Keratinocyte (primary cell): Measurements from ENCODE around the gene OTUD7B. TPM values are rescaled to one million over a fixed set of nuclear protein-coding genes. Genes with fewer than 3 reads are reported as not detected.

Experiments
- DNase-seq: peaks from one replicate; pipeline ENCODE4 v3.0.0-alpha.2; 2011; ENCODE audit warnings: low read depth, missing footprints, low spot score
- FAIRE-seq: peaks from 2 replicates; lab custom pipeline; 2011; peaks lifted over from hg19 to GRCh38; lab: Jason Lieb, UNC
- H2AFZ ChIP-seq: 2 replicates; pipeline ENCODE4 v1.6.0; 2012; ENCODE audit warnings: low read length, control low read depth, inconsistent platforms; ENCODE audit not compliant: control insufficient read depth
- H3K27ac ChIP-seq: 2 replicates; pipeline ENCODE4 v1.5.1; 2011; ENCODE audit warnings: low read length; ENCODE audit not compliant: control insufficient read depth, insufficient read depth
- H3K27me3 ChIP-seq: 3 replicates; pipeline ENCODE4 v1.6.0; 2011; ENCODE audit warnings: low read length; ENCODE audit not compliant: control insufficient read depth, insufficient read depth; ENCODE audit errors: extremely low read depth
- H3K36me3 ChIP-seq, 2 experiments: 2 replicates in 1 of 2; 3 replicates in 1 of 2; pipeline ENCODE4 v1.5.1; 2011; ENCODE audit warnings: low read length in 2 of 2, mild to moderate bottlenecking in 1 of 2; ENCODE audit not compliant: control insufficient read depth in 2 of 2, insufficient read depth in 2 of 2; ENCODE audit errors: extremely low read depth in 1 of 2
- H3K4me1 ChIP-seq: 3 replicates; pipeline ENCODE4 v1.5.1; 2011; ENCODE audit warnings: low read length; ENCODE audit not compliant: control insufficient read depth, insufficient read depth; ENCODE audit errors: extremely low read depth
- H3K4me2 ChIP-seq: 3 replicates; pipeline ENCODE4 v1.6.0; 2011; ENCODE audit warnings: low read depth, low read length; ENCODE audit not compliant: control insufficient read depth, insufficient read depth; ENCODE audit errors: extremely low read depth
- H3K4me3 ChIP-seq, 3 experiments: fragments of 200-600 bp in 1 of 3; sonication (generic) in 1 of 3; 2 replicates in 2 of 3; 3 replicates in 1 of 3; pipeline ENCODE4 v1.5.1; 2011 to 2016; ENCODE audit warnings: low read length in 3 of 3, mild to moderate bottlenecking in 3 of 3, control low read depth in 2 of 3, inconsistent platforms in 1 of 3, low read depth in 1 of 3, mixed read lengths in 1 of 3, mixed run types in 1 of 3, moderate library complexity in 1 of 3; ENCODE audit not compliant: control insufficient read depth in 2 of 3, insufficient read depth in 2 of 3; ENCODE audit errors: extremely low read depth in 1 of 3
- H3K79me2 ChIP-seq: 2 replicates; pipeline ENCODE4 v1.6.0; 2012; ENCODE audit warnings: low read length; ENCODE audit not compliant: control insufficient read depth, insufficient read depth
- H3K9ac ChIP-seq: 3 replicates; pipeline ENCODE4 v1.6.0; 2011; ENCODE audit warnings: low read length; ENCODE audit not compliant: control insufficient read depth, insufficient read depth; ENCODE audit errors: extremely low read depth
- H3K9me1 ChIP-seq: 3 replicates; pipeline ENCODE4 v1.6.0; 2011; ENCODE audit warnings: low read length; ENCODE audit not compliant: control insufficient read depth, insufficient read depth; ENCODE audit errors: extremely low read depth
- H3K9me3 ChIP-seq: 2 replicates; pipeline ENCODE4 v1.5.1; 2012; ENCODE audit warnings: low read depth, low read length; ENCODE audit not compliant: control insufficient read depth
- H4K20me1 ChIP-seq: 3 replicates; pipeline ENCODE4 v1.6.0; 2011; ENCODE audit warnings: low read length; ENCODE audit not compliant: control insufficient read depth, insufficient read depth; ENCODE audit errors: extremely low read depth
- EZH2 ChIP-seq: IDR thresholded peaks from one replicate; pipeline ENCODE4 v1.6.1; 2012; ENCODE audit warnings: inconsistent platforms, mild to moderate bottlenecking, low read length, moderate library complexity
- dilution Hi-C: fragments of 300-500 bp; cut with MboI; formaldehyde crosslinking; loops from one replicate; pipeline ENCODE4 v1.7.0; 2020; ENCODE audit warnings: low sequenced_read_pairs; ENCODE audit not compliant: extremely low pct_ligation_motif_present
- polyA plus RNA-seq, 5 experiments: library from polyadenylated mRNA; depleted of rRNA in 3 of 5; stranded (reverse) in 3 of 5; stranded (forward) in 1 of 5; unstranded in 1 of 5; fragments of >200 nt; gene quantifications; 1 replicate in 1 of 5; 2 replicates in 3 of 5; 3 replicates in 1 of 5; pipeline versions ENCODE4 v1.2.1 to v1.2.3, GENCODE V29; 2011 to 2012; ENCODE audit warnings: missing spikeins in 2 of 5, low read depth in 1 of 5, low replicate concordance in 1 of 5
- TF ChIP-seq, protein P1 (sequence below), 3 experiments: IDR thresholded peaks in 1 of 3; conservative IDR thresholded peaks in 1 of 3; optimal IDR thresholded peaks in 1 of 3; 2 replicates in 2 of 3; 3 replicates in 1 of 3; pipeline versions ENCODE3 to v1.5.1; 2011; ENCODE audit warnings: low read length in 3 of 3, mild to moderate bottlenecking in 3 of 3, moderate library complexity in 2 of 3, control low read depth in 1 of 3, inconsistent platforms in 1 of 3; ENCODE audit not compliant: insufficient read depth in 2 of 3; ENCODE audit errors: extremely low read depth in 1 of 3

Gene OTUD7B
- polyA plus RNA-seq, 1 donor (not counting 4 experiments of a cell fraction or from before 2014, with no cell fraction given), result 8.7 TPM

GRCh38 chr1:150051089-150051373, 40.5 kb upstream of the OTUD7B start:
- no peaks in the 10 kb centered on the region for H3K79me2 ChIP-seq
- no peaks in the 10 kb centered on the region for H3K9me3 ChIP-seq
- no peak overlapping the region for H2AFZ ChIP-seq
- H3K4me3 ChIP-seq, result no peak overlapping the region
- DNase-seq (no peak), FAIRE-seq (no peak)
- H3K27me3 ChIP-seq, result no peaks in the 10 kb centered on the region
- H3K9me1 ChIP-seq, result no peaks in the 10 kb centered on the region
- H3K4me1 ChIP-seq, result peaks cover 3% of the 10 kb centered on the region
- H3K4me2 ChIP-seq, result no peak overlapping the region
- H3K9ac ChIP-seq, result no peak overlapping the region
- dilution Hi-C loops, result no loop called here
- no peaks in the 10 kb centered on the region for H4K20me1 ChIP-seq
- no peak for TF ChIP-seq EZH2
- TF ChIP-seq, protein P1, sequence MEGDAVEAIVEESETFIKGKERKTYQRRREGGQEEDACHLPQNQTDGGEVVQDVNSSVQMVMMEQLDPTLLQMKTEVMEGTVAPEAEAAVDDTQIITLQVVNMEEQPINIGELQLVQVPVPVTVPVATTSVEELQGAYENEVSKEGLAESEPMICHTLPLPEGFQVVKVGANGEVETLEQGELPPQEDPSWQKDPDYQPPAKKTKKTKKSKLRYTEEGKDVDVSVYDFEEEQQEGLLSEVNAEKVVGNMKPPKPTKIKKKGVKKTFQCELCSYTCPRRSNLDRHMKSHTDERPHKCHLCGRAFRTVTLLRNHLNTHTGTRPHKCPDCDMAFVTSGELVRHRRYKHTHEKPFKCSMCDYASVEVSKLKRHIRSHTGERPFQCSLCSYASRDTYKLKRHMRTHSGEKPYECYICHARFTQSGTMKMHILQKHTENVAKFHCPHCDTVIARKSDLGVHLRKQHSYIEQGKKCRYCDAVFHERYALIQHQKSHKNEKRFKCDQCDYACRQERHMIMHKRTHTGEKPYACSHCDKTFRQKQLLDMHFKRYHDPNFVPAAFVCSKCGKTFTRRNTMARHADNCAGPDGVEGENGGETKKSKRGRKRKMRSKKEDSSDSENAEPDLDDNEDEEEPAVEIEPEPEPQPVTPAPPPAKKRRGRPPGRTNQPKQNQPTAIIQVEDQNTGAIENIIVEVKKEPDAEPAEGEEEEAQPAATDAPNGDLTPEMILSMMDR (optimal IDR thresholded peaks at IDR 0.05 in 1 of 3, IDR thresholded peaks at IDR 0.05 in 1 of 3, conservative IDR thresholded peaks at IDR 0.05 in 1 of 3; ENCODE audit: extremely low read depth in 1 of 3, insufficient read depth in 2 of 3, low read length in 3 of 3), result no peak
- no peak overlapping the region for H3K27ac ChIP-seq
- no peaks in the 10 kb centered on the region for H3K36me3 ChIP-seq

DNA sequence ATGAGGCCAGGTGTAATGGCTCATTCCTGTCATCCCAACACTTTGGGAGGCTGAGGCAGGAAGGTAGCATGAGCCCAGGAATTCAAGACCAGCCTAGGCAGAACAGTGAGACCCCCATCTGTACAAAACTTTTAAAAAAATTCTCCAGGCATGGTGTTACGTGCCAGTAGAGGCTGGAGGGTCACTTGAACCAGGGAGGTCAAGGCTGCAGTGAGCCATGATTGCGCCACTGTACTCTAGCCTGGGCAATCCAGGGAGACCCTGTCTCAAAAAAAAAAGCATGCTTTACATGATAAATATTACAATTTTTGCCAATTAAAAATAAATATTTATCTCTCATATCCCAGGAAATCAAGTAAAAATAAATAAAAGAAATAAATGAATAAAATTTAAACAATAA, 39.4 kb upstream of the OTUD7B start:
- Histone ChIP-seq H3K27me3 (no peaks in the 10 kb centered on the region), H3K4me3 (no peak overlapping the region), H3K9me1 (no peaks in the 10 kb centered on the region), H4K20me1 (no peaks in the 10 kb centered on the region), H3K4me1 (peaks cover 3% of the 10 kb centered on the region), H3K27ac (no peak overlapping the region), H3K36me3 (no peaks in the 10 kb centered on the region), H3K79me2 (no peaks in the 10 kb centered on the region), H3K4me2 (no peak overlapping the region), H2AFZ (no peak overlapping the region), H3K9ac (no peak overlapping the region), H3K9me3 (no peaks in the 10 kb centered on the region)
- no peak for TF ChIP-seq EZH2
- TF ChIP-seq, protein P1 (optimal IDR thresholded peaks at IDR 0.05 in 1 of 3, IDR thresholded peaks at IDR 0.05 in 1 of 3, conservative IDR thresholded peaks at IDR 0.05 in 1 of 3; ENCODE audit: extremely low read depth in 1 of 3, insufficient read depth in 2 of 3, low read length in 3 of 3), result no peak
- dilution Hi-C loops, result no loop called here
- no peak for DNase-seq
- no peak for FAIRE-seq
